Adrenal gland (tissue), 5 donors: Measurements from ENCODE around the gene AUTS2.

Experiments used
- POLR2A ChIP-seq, 2 donors: fragments of 450-650 bp; IDR thresholded peaks; one replicate each; pipeline ENCODE4 v1.6.1; 2017; ENCODE audit warnings: antibody characterized with exemption in 2 of 2, mild to moderate bottlenecking in 2 of 2, moderate library complexity in 1 of 2
- TF ChIP-seq, protein P1 (sequence below), 6 experiments: fragments of 450-650 bp in 4 of 6; fragments of 200-600 bp in 2 of 6; sonication (generic) in 1 of 6; IDR thresholded peaks; 1 replicate in 5 of 6; 2 replicates in 1 of 6; pipeline versions ENCODE4 v1.5.1 to v1.8.0; 2016 to 2021; ENCODE audit warnings: antibody characterized with exemption in 6 of 6, mild to moderate bottlenecking in 2 of 6, moderate library complexity in 1 of 6
- donor health status: DM: no; HTN: no; CAD: no.

DNA sequence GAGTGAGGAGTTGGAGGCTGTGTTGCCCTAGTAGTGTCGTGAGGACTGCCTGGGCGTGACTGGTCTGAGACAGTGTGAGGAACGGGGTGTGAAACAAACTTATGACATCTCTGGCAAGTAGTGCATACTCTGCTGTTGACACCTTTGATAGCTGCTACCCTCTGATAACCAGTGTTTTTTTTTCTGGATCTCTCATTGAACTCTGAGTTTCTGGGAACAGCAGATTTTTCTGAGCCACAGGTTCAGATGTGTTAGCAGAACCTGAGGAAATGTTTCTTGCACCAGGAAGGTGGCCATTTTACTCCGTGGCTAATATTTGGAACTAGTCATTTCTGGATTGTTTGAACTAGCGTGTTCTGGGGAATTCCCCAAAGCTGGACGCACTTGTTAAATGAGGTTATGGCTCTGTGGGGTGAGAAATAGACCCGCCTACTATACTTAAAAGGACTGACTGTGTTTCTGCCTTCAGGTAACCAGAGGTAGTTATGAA, 52.9 kb downstream of the AUTS2 start:
- TF ChIP-seq, protein P1, sequence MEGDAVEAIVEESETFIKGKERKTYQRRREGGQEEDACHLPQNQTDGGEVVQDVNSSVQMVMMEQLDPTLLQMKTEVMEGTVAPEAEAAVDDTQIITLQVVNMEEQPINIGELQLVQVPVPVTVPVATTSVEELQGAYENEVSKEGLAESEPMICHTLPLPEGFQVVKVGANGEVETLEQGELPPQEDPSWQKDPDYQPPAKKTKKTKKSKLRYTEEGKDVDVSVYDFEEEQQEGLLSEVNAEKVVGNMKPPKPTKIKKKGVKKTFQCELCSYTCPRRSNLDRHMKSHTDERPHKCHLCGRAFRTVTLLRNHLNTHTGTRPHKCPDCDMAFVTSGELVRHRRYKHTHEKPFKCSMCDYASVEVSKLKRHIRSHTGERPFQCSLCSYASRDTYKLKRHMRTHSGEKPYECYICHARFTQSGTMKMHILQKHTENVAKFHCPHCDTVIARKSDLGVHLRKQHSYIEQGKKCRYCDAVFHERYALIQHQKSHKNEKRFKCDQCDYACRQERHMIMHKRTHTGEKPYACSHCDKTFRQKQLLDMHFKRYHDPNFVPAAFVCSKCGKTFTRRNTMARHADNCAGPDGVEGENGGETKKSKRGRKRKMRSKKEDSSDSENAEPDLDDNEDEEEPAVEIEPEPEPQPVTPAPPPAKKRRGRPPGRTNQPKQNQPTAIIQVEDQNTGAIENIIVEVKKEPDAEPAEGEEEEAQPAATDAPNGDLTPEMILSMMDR (IDR thresholded peaks at IDR 0.05) = no peak
- no peak for TF ChIP-seq POLR2A (IDR thresholded peaks at IDR 0.05)
